GM23338 (cell line): ENCODE results near the gene AIG1. TPM values are rescaled to one million over a fixed set of nuclear protein-coding genes. Genes with fewer than 3 reads are reported as not detected.

Source experiments
- ATAC-seq: fragments of 200-7000 bp; cut with Tn5 transposase; 3 replicates; pipeline ENCODE4 v1.9.1; 2020
- DNase-seq: peaks from one replicate; pipeline ENCODE4 v3.0.0-alpha.2; 2015; ENCODE audit warnings: low spot score
- H2AFZ ChIP-seq: fragments of 200-600 bp; sonication (generic); 2 replicates; pipeline ENCODE4 v1.8.0; 2016; ENCODE audit warnings: antibody characterized with exemption, mild to moderate bottlenecking, moderate library complexity
- H3F3A ChIP-seq: fragments of 200-600 bp; sonication (generic); replicated peaks from 2 replicates; pipeline ENCODE4 v1.8.0; 2017; ENCODE audit warnings: antibody characterized with exemption, mixed run types, low read depth
- H3K27ac ChIP-seq: fragments of 200-600 bp; sonication (generic); 2 replicates; pipeline ENCODE4 v1.6.1; 2016; ENCODE audit warnings: low read depth
- H3K27me3 ChIP-seq: fragments of 200-600 bp; sonication (generic); 2 replicates; pipeline ENCODE4 v1.8.0; 2016; ENCODE audit warnings: mild to moderate bottlenecking, mixed run types, moderate library complexity; ENCODE audit not compliant: insufficient read depth
- H3K36me3 ChIP-seq: fragments of 200-600 bp; sonication (generic); 2 replicates; pipeline ENCODE4 v1.8.0; 2016; ENCODE audit warnings: mild to moderate bottlenecking; ENCODE audit not compliant: insufficient read depth
- H3K4me1 ChIP-seq: fragments of 200-600 bp; sonication (generic); 2 replicates; pipeline ENCODE4 v1.8.0; 2016; ENCODE audit warnings: mild to moderate bottlenecking, moderate library complexity; ENCODE audit not compliant: insufficient read depth
- H3K4me2 ChIP-seq: fragments of 200-600 bp; sonication (generic); 2 replicates; pipeline ENCODE4 v1.7.1; 2017; ENCODE audit warnings: mixed run types
- H3K4me3 ChIP-seq: fragments of 200-600 bp; sonication (generic); 2 replicates; pipeline ENCODE4 v1.6.1; 2016; ENCODE audit warnings: mixed run types
- H3K79me2 ChIP-seq: fragments of 200-600 bp; sonication (generic); replicated peaks from 2 replicates; pipeline ENCODE4 v1.8.0; 2017; ENCODE audit warnings: mild to moderate bottlenecking; ENCODE audit not compliant: insufficient read depth
- H3K9me2 ChIP-seq: fragments of 200-600 bp; sonication (generic); 2 replicates; pipeline ENCODE4 v1.8.0; 2017; ENCODE audit not compliant: insufficient read depth
- H4K20me1 ChIP-seq: fragments of 200-600 bp; sonication (generic); replicated peaks from 2 replicates; pipeline ENCODE4 v1.8.0; 2017; ENCODE audit warnings: mild to moderate bottlenecking; ENCODE audit not compliant: insufficient read depth
- H3K27ac Mint-ChIP-seq: 2 replicates; pipeline ENCODE4 v1.8.0; 2020; ENCODE audit warnings: inconsistent platforms, mild to moderate bottlenecking, moderate library complexity, mixed read lengths
- H3K27me3 Mint-ChIP-seq: 3 replicates; pipeline ENCODE4 v1.8.0; 2022; ENCODE audit warnings: low read depth, mild to moderate bottlenecking, moderate library complexity, mixed read lengths, inconsistent platforms; ENCODE audit not compliant: insufficient read depth, poor library complexity
- H3K36me3 Mint-ChIP-seq: 3 replicates; pipeline ENCODE4 v1.8.0; 2021; ENCODE audit warnings: low read depth, mild to moderate bottlenecking, inconsistent platforms, moderate library complexity, mixed read lengths
- H3K4me1 Mint-ChIP-seq: 3 replicates; pipeline ENCODE4 v1.8.0; 2020; ENCODE audit warnings: mild to moderate bottlenecking, inconsistent platforms, mixed read lengths
- H3K4me3 Mint-ChIP-seq: 3 replicates; pipeline ENCODE4 v1.8.0; 2021; ENCODE audit warnings: moderate library complexity, mild to moderate bottlenecking, inconsistent platforms, mixed read lengths
- H3K9me3 Mint-ChIP-seq: 3 replicates; pipeline ENCODE4 v1.8.0; 2020; ENCODE audit warnings: moderate library complexity, mild to moderate bottlenecking, inconsistent platforms, mixed read lengths
- EZH2 ChIP-seq: fragments of 200-600 bp; sonication (generic); IDR thresholded peaks from one replicate; pipeline ENCODE4 v1.8.0; 2017; ENCODE audit warnings: antibody characterized with exemption, mild to moderate bottlenecking, low read depth; ENCODE audit not compliant: unreplicated experiment
- EZH2phosphoT487 ChIP-seq: fragments of 200-600 bp; sonication (generic); IDR thresholded peaks from one replicate; pipeline ENCODE4 v1.8.1; 2018; ENCODE audit warnings: antibody characterized with exemption; ENCODE audit not compliant: unreplicated experiment
- NANOG ChIP-seq: IDR thresholded peaks from 2 replicates; pipeline ENCODE4 v1.6.1; 2016; ENCODE audit warnings: antibody characterized with exemption, borderline replicate concordance
- POLR2AphosphoS5 ChIP-seq: IDR thresholded peaks from 2 replicates; pipeline ENCODE4 v1.6.1; 2016; ENCODE audit warnings: antibody characterized with exemption, low read depth
- STAT1 ChIP-seq: IDR thresholded peaks from one replicate; pipeline ENCODE4 v1.6.1; 2016; ENCODE audit warnings: antibody characterized with exemption; ENCODE audit not compliant: unreplicated experiment
- ZNF114 ChIP-seq: fragments of 250-450 bp; sonication (Bioruptor Pico); IDR thresholded peaks from 2 replicates; pipeline ENCODE4 v1.5.0; 2020; ENCODE audit warnings: mild to moderate bottlenecking, moderate library complexity
- ZNF331 ChIP-seq: fragments of 250-450 bp; sonication (Bioruptor Pico); IDR thresholded peaks from 2 replicates; pipeline ENCODE4 v1.5.0; 2020; ENCODE audit warnings: low read depth, mild to moderate bottlenecking, moderate library complexity
- ZNF462 ChIP-seq: fragments of 250-450 bp; sonication (Bioruptor Pico); IDR thresholded peaks from 2 replicates; pipeline ENCODE4 v1.5.0; 2020; ENCODE audit warnings: mild to moderate bottlenecking, moderate library complexity
- polyA plus RNA-seq: library from polyadenylated mRNA; unstranded; fragments of >200 nt; fragmentation: Nextera tagmentation; extraction: Ambion mirVana; gene quantifications from 2 replicates; pipeline ENCODE4 v1.2.1, GENCODE V29; 2016
- total RNA-seq: library from RNA; depleted of rRNA; stranded (reverse); fragments of >200 nt; shearing (Covaris generic); gene quantifications from 2 replicates; pipeline ENCODE4 v1.2.3, GENCODE V29; 2014

Gene AIG1
- total and polyA plus RNA-seq, 2 experiments from 2014 or later, result 65.2 to 88.4 TPM

GRCh38 chr6:143215363-143215762, 154.7 kb downstream of the AIG1 start (continued):
- TF ChIP-seq ZNF462 (CRISPR knock-in tag) (no peak), NANOG (no peak), ZNF114 (CRISPR knock-in tag) (no peak), EZH2phosphoT487 (no peak), STAT1 (no peak), POLR2AphosphoS5 (no peak), EZH2 (no peak)

GRCh38 chr6:143215771-143216170, 155.1 kb downstream of the AIG1 start:
- Histone ChIP-seq H3K27ac (no peak overlapping the region), H3K4me1 (peaks cover 6% of the 10 kb centered on the region; the same call in 1 of the 2 replicates), H3K79me2 (no peaks in the 10 kb centered on the region), H3K9me2 (peaks cover 6% of the 10 kb centered on the region; the same call in 1 of the 2 replicates), H3K4me3 (no peak overlapping the region), H3K4me2 (no peak overlapping the region), H4K20me1 (0 out of 2 replicates have a peak, but pooled peaks cover 6% of the 10 kb centered on the region), H3F3A (no peaks in the 10 kb centered on the region), H3K27me3 (no peaks in the 10 kb centered on the region), H2AFZ (no peak overlapping the region), H3K36me3 (no peaks in the 10 kb centered on the region)
- Mint-ChIP-seq H3K9me3 (no peaks in the 10 kb centered on the region), H3K27me3 (no peaks in the 10 kb centered on the region), H3K36me3 (no peaks in the 10 kb centered on the region), H3K27ac (no peak overlapping the region), H3K4me3 (no peak overlapping the region), H3K4me1 (peaks cover 12% of the 10 kb centered on the region)
- ATAC-seq, result no peak
- no peak for TF ChIP-seq ZNF331
- no peak for DNase-seq
